ENCODE results near the gene ANKRD24. TPM values are rescaled to one million over a fixed set of nuclear protein-coding genes. Genes with fewer than 3 reads are reported as not detected.

Gene ANKRD24
- total RNA-seq, 1 donor from 2014 or later, result 6.1 TPM

- Mint-ChIP-seq H3K36me3 (ENCODE audit: unreplicated experiment) (no peaks in the 10 kb centered on the region), H3K4me3 (ENCODE audit: unreplicated experiment) (peak overlapping the region; percentile 10), H3K27ac (ENCODE audit: unreplicated experiment) (no peak overlapping the region), H3K4me1 (ENCODE audit: low read depth, unreplicated experiment) (no peaks in the 10 kb centered on the region), H3K27me3 (ENCODE audit: unreplicated experiment) (peaks cover 9% of the 10 kb centered on the region), H3K9me3 (ENCODE audit: unreplicated experiment) (peaks cover 3% of the 10 kb centered on the region)
- no peak for DNase-seq
- no peak for TF ChIP-seq CTCF (IDR thresholded peaks at IDR 0.05; ENCODE audit: partially characterized antibody, unreplicated experiment)
Measured at GRCh38 chr19:4178990-4179389, 3.5 kb upstream of the ANKRD24 start.

DNA sequence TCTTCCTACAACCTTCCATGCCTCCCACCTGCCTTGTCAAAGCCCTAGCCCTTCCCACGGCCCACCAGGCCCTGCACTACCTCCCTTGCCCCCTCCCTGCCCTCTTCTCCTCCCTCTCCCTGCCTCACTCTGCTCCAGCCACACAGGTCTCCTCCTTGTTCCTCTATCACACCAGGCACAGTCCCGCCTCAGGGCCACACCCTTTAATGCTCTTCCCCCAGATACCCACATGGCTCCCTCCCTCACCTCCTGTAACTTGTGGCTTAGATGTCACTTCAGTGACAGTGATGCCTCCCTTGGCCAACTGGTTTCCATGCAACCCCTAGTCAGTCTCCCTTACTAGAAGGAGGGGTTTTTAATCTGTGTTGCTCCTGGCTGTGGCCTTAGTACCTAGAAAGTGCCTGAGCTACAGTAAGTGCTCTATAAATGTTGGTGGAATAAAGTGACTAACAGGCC, 1.4 kb upstream of the ANKRD24 start:
- no peaks in the 10 kb centered on the region for H3K36me3 Mint-ChIP-seq (ENCODE audit: unreplicated experiment)
- peaks cover 12% of the 10 kb centered on the region for H3K27me3 Mint-ChIP-seq (ENCODE audit: unreplicated experiment)
- H3K4me1 Mint-ChIP-seq (ENCODE audit: low read depth, unreplicated experiment), result peaks cover 5% of the 10 kb centered on the region
- peak overlapping the region; percentile 63 for H3K4me3 Mint-ChIP-seq (ENCODE audit: unreplicated experiment)
- peak overlapping the region; percentile 25 for H3K27ac Mint-ChIP-seq (ENCODE audit: unreplicated experiment)
- DNase-seq, result no peak
- no peak for TF ChIP-seq CTCF (IDR thresholded peaks at IDR 0.05; ENCODE audit: partially characterized antibody, unreplicated experiment)
- peaks cover 5% of the 10 kb centered on the region for H3K9me3 Mint-ChIP-seq (ENCODE audit: unreplicated experiment)

DNA sequence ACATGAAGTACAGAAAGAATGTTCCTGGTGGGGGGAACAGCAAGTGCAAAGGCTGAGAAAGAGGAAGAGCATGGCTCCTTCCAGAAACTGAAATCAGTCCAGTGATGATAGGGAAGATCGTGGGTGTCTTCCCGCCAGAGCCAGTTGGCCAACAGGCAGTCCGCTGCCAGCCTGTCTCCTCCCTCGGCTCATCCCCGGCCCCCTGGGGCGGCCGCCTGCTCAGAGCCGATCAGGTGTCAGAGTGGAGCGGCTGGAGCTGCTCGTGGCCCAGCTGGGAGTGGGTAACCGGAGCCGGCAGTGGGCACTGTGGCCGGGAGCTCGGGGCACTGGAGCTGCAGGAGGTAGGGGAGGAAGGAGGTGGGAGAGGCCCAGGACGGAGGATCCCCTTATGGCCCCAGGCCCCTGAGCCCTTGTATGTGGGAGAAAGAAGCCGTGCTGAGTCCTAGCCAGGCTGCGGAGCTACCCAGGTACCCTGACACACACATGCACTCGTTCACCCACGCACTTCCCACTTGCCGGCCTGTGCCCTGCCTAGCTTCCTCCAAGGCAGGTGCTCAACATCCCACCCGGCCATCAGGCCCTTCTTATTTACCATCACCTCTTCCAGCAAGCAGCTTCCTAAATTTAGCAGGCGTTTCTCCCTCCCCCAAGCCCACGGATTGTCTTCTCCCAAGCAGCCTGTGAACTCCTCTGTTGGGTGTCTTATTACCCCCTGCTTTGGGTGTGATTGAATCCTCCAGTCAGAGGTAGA, 1.7 kb downstream of the ANKRD24 start:
- H3K27me3 Mint-ChIP-seq (ENCODE audit: unreplicated experiment), result peaks cover 14% of the 10 kb centered on the region
- H3K9me3 Mint-ChIP-seq (ENCODE audit: unreplicated experiment), result peaks cover 10% of the 10 kb centered on the region
- TF ChIP-seq CTCF (IDR thresholded peaks at IDR 0.05; ENCODE audit: partially characterized antibody, unreplicated experiment), result no peak
- H3K36me3 Mint-ChIP-seq (ENCODE audit: unreplicated experiment), result no peaks in the 10 kb centered on the region
- H3K4me1 Mint-ChIP-seq (ENCODE audit: low read depth, unreplicated experiment), result peaks cover 5% of the 10 kb centered on the region
- H3K4me3 Mint-ChIP-seq (ENCODE audit: unreplicated experiment), result peak overlapping the region; percentile 64
- DNase-seq, result no peak
- no peak overlapping the region for H3K27ac Mint-ChIP-seq (ENCODE audit: unreplicated experiment)

DNA sequence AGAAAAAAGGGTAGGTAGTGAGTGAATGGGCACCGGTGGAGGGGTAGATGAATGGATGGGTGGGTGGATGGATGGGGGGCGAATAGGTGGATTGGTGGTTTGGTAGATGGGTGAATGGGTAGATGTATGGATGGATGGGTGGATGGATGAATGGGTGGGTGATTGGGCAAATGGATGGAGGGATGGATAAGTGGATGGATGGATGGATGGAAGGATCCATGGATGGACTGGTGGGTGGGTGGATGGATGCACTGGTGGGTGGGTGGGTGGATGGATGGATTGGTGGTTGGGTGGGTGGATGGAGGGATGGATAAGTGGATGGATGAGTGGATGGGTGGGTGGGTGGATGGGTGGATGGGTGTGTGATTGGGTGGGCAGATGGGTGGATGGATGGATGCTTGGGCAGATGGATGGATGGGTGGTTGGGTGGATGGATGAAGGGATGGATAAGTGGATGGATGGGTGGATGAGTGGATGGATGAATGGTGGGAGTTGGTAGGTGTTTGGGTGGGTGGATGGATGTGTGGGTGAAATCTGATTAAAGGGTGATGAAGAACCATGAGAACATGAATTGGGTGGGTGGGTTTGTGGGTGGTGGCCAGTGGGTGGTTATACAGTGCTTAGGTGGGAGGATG, 2.3 kb downstream of the ANKRD24 start:
- H3K36me3 Mint-ChIP-seq (ENCODE audit: unreplicated experiment), result no peaks in the 10 kb centered on the region
- TF ChIP-seq CTCF (IDR thresholded peaks at IDR 0.05; ENCODE audit: partially characterized antibody, unreplicated experiment), result no peak
- no peak overlapping the region for H3K4me3 Mint-ChIP-seq (ENCODE audit: unreplicated experiment)
- H3K27me3 Mint-ChIP-seq (ENCODE audit: unreplicated experiment), result peaks cover 14% of the 10 kb centered on the region
- no peak for DNase-seq
- H3K4me1 Mint-ChIP-seq (ENCODE audit: low read depth, unreplicated experiment), result peaks cover 5% of the 10 kb centered on the region
- peaks cover 13% of the 10 kb centered on the region for H3K9me3 Mint-ChIP-seq (ENCODE audit: unreplicated experiment)
- no peak overlapping the region for H3K27ac Mint-ChIP-seq (ENCODE audit: unreplicated experiment)

Data from glutamatergic neuron (in vitro differentiated cells).